Ureter (tissue), 1 donor: ENCODE results near the gene MYO1E. TPM values are rescaled to one million over a fixed set of nuclear protein-coding genes. Genes with fewer than 3 reads are reported as not detected.
"Not testable (repeated sequence)": the region's sequence is repeated elsewhere in the genome, so short reads cannot be mapped to it uniquely, and the experiment has no call there.

Experiments
- DNase-seq: peaks from one replicate; pipeline ENCODE4 v3.0.0-alpha.2; 2020; ENCODE audit warnings: low spot score
- total RNA-seq: library from RNA; stranded (reverse); gene quantifications from one replicate; pipeline ENCODE4 v1.2.4, GENCODE V29; 2023
- donor health status: DM: yes; HTN: yes; CAD: no.

MYO1E gene
- 121 TPM for total RNA-seq

DNA sequence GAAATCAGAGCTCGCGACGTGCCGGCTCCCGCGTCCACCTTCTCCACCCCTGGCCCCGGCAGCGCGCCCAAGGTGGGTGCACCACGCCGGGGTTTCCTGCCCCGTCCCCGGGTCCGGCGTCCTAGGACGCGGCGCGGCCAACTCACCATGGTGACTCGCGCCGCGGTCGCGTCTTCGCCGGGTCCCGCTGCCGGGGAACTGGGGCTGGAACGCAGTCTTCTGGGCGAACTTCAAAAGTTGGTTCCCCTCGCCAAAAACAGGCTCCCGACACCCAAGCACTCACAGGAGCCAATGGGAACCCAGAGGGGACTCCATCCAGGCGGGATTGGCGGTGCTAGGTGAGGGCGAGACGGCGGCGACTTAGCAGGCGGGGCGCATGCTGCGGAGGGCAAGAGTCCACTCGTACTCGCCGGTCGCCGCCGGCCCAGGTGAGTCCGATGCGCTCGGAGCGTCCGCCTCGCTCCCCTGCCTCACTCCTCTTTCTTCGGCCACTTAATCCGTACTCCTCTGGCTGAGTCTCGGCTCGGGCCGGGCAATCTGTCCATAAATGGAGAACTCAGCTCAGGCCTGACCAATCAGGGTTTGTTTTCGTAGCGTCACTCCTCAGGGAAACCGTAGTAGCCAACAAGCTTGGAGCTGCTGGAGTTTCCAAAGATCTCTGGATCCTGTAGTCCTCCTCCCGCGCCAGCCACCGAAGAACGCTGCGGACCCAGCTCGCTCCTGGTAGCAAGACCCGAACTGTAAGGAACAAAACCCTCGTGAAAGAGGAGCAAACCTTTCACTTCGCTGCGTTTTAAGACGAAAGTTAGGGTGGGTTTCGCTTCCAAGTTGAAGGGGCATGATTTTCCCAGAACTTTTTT, at the start of gene MYO1E:
TSS of gene MYO1E (minus strand) at position 520 of the 860 bp plus-strand sequence. CDS start at position 149, 371 bp downstream.
- peak; percentile 93 for DNase-seq

DNA sequence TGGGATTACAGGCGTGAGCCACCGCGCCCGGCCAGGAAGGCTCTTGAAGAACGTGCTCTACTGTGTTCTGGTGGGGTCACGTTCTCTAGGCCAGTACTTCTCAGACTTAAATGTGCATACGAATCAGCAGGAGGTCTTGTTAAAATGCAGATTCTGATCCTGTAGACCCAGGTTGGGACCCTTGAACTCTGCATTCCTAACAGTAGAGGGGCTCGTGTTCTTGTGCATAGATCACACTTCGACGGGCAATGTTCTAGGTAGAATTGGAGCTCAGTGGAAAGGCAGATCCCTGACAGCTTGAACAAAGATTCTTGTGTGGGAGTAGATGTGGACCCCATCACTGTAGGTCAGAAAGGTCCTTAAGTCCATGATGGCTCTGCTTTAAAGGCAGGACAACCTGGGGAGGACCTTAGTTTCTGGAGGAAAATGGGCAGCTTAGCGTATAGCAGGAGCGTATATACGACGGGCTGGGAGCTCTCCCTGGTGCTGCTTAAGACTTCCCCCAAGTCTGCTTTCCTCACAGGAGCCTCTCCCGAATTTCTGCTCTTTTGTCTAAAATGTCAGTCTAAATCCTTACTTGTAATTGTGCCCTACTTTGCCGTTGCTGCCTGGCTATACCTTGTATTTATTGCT, 48.4 kb upstream of the MYO1E start:
- no peak for DNase-seq

DNA sequence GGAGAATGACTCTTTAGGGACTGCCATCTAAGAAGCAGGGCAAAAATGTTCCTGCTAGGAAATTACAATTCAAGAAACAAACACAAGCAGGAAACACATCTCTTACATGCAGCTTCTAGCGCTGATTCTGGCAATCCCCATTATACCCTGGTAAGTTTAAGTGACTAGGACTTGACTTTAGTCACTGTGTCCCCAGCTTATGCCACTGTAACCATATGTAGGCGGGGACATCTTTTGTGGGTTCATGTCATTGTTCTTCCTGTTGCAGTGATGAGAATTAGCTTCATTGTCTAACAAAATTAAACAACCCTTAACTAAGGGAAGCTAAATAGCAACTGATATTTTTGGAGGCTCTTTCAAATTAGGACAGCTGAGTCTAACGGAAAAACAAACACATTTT, 47.4 kb upstream of the MYO1E start:
- DNase-seq: no peak

DNA sequence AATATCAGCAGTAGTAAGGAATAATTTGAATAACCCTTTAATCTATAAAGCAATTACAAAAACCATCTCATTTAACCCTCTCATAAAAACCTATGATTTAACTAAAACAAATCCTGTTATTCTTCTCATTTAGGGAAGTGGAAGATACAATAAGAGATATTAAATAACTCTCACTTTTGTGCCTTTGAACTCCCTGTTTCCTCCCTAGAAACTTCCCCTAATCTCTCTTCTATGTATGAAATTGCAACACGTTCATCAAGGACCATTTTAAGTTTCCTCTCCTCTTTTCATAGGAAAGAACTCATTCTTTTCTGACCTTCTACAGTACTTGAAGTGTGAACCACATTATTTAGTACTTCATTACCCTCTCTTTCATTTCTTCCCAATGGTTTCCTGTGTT, 46.5 kb upstream of the MYO1E start:
- DNase-seq: no peak

DNA sequence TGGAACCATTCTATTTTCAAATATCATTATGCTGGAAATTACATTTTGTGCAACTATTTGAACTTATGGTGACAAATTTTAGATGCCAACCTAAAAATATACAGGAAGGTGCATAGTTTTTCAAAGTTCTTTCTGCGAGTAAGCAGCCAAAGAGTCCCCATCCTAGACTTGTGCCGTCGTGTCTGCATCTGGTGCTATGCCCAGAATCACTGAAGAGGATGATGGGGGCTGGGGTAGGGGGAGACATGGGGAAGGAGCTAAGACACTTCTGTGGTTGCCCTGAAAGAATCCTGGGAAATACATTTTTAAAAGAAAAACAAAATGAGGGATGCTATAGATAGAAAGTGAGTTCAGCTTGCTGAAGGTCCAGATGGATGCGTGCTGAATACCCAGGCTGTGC, 44.1 kb upstream of the MYO1E start:
- no peak for DNase-seq

DNA sequence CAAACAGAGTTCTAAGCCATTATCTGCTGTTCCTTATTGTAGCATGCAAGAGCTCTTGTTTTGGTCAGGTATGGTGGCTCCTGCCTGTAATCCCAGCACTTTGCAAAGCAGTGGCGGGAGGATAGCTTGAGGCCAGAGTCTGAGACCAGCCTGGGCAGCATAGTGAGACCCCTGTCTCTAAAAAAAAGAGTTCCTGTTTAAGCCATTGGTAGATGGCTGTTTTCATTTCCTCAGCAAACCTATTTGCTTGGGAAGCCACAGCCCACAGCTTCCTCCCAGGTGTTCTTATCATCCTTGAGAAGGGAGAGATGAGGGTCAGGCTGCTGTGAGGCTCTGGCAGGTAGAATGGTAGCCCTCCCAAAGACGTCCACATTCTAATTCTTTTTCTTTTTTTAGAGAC, 40.9 kb upstream of the MYO1E start:
- DNase-seq: no peak

DNA sequence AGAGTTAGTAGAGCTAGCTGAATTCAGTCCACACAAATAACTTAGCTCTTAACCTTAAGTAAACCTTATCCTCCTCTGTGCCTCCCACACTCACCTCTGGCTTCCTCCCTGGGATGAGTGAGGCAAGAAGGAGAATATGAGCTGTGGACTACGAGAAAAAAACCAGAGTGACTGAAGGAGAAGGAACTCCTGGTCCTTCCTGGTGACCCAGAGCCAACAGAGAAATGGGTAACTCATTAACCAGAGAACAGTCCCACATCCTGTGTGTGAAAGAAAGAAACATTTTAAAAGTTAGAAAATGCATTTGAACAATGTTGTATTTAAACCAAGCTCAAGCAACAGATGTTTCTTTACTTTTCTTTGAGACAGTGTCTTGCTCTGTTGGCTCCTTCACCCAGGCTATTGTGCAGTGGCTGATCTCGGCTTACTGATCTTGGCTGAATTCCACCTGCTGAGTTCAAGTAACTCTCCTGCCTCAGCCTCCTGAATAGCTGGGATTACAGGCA, 37.8 kb upstream of the MYO1E start:
- no peak for DNase-seq

DNA sequence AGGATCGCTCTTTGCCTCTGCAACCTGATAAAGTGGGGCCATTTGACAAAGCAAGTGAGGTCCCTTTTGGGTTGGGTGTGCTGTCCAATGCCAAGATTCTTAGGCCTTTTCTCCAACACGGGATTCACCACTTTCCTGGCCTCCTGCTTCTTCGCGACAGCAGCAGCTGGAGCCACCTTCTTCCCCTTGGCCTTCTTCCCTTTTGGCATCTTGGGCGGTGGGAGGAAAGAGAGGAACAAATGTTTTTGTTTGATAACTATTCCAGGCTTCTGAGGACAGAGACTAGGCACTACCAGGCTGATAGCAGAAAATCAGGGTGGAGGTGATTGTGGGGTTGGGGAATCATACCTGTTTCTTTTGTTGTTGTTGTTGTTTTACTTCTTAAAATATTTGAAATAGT, 35.3 kb upstream of the MYO1E start:
- no peak for DNase-seq

DNA sequence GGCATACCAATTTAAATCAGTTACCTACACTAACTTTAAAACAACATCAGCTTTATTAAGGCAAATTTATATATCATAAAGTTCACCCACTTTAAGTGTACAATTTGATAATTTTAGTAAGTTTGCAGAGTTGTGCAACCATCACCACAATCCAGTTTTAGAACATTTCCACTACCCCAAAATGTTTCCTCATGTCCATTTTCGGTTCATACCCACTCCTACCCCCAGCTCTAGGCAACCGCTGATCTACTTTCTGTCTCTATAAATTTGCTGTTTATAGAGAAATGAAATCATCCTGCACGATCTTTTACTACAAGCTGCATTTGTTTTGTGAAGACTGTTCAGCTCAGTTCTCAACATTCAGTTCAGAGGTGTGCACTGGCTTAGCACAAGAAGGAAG, 33.8 kb upstream of the MYO1E start:
- DNase-seq: no peak

DNA sequence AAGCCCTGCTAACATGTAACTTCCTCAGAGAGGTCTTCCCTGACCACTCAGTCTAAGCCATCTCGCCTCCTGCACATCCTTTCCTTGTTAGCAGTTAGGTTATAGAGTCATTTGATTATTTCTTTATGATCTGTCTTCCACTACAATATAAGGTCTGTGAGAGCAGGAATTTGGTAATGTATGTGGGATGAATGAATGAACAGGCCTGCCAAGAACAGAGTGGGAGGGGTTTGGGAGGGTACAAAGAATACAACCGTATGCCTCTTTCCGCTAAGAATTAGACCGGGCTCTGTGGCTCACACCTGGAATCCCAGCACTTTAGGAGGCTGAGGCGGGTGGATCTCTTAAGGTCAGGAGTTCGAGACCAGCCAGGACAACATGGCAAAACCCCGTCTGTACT, 32.4 kb upstream of the MYO1E start:
- DNase-seq: no peak

DNA sequence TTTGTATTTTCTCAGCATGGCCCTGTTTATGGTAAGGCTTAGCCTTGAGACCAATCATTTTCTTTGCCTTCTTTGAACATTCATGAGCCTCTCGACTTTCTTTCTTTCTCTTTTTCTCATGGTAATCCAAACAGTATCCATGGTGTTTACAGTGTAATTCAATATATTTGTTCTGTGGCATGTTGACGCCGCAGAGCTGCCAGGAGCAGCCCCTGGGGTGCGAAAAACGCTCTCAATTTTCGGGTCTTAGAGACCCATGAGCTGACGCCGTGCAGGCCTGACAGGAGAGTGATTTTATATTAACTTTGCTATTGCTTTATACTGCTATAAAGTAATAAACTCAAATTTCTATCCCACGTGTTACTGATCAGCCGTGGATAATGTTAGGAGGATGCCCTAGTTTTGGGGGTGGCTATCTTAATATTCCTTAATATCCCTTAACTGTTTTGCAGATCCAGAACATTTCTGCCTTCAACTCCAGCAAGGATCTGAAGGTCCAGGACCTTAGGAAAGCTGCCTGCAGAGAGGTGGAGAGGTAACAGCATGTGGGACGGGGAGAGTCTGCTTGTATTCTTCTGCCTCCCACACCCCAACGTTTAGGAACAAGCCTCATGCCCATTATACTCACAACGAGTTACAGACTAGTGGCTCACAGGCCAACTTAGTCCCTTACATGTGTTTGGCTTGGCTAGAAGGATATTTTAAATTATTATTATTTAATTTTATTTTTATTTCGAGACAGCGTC, 29.3 kb upstream of the MYO1E start:
- DNase-seq: no peak

DNA sequence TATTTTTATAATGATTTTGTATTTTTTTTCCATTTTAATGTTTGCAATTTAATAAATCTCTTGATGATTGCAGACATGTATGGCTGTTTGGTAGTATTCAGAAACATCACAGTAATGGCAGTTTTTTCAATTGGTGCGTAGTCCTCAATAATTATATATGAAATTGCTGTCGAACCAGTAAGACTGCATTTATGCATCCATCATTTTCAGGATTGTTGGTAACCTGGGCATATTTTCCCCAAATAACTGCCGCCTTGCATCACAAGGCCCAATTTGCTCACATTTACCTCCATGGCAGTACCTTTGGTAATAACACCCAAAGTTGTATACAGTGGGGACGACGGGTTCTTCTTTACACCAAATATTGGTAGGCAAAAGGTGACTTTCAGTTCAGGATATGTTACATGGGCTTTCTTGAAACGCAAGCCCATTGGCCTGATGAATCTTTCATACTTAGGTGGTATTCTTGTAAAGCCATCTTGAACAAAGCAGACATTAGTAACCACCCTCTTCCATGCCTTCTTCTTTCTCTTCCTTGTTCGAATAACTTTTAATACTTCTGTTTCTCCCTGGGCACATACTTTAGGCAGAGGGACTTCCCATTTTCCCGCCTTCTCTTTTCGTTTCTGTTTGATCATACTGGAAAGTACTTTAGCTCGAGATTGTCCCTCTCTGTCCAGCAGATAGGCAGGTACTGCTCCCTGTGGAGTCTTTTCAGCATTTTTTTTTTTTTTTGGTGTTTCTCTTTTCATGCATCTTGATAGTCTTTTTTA, 28.6 kb upstream of the MYO1E start:
- DNase-seq: not testable (repeated sequence)

DNA sequence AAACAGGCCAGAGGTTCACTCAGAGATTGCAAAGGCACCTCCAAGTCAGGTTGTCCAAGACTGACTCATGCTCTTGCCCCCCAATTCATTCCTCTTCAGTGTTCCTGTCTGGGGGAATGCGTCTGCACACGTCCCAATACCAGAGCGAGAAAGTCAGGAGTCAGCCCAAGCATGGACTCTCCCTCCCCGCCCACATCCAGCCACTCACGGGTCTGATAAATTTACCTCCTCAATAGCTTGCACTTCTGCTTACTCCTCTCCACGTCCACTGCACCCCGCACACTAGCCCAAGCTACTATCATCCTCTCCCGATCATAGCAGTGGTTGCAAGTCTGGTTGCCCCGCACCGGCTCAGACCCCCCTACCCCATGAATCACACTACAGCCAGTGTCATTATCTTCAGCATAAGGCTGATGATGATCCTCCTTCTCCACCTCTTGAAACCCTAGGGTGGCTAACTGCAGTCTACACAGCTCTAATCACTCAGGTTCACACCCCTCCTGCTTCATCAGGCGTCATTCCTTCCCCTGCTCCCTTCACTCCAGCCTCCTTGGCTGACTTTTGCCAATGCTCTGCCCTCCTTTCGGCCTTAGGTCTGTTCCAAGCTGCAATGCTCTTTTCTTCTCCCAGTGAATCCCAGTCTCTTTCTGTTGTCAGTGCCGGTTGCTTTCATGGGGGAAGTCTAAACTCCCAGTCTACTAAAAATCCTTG, 27.6 kb upstream of the MYO1E start:
- DNase-seq: no peak

DNA sequence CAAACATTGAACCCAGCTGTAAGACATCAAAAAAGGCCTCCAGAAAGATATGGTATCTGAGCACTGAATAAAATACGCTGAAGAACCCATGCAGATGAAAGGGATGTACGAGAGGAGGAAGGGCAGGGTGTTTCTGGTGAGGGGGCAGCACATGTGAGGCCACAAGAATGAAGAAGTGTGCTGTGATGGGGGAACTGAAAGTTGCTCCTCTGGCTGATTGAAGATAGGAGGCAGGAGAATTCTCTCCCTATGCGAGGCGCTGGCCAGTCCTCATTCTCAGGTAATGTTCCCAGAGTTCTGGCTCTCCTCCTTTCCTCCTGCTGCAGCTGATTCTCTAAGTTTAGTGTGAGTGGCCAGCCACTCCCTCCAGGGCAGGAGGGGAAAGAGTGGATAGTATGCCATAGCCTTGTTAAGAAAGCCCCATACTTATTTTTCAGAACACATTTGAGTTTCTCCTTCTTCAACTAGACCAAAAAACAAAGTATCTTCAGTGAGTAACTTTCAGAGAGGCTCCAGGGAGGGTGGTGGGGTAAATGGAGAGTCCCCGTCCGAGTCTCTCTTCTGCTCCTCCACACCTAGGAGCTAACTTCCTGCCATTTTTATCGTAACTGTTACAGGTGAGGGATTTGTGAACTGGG, 26.9 kb upstream of the MYO1E start:
- DNase-seq: no peak

DNA sequence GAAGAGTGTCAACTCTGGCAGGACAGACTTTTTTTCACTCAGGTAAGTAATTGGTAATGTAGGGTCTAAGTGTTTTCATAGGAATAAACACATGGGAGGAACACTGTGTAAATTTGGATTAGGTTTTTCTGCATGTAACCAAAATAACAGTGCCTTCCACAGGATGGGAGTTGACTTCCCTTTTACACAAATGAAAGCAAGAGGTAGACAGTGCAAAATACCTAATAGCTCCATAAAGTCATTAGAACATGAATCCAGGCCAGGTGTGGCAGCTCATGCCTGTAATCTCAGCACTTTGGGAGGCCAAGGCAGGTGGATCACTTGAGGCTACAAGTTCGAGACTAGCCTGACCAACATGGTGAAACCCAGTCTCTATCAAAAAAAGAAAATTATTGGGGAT, 25.5 kb upstream of the MYO1E start:
- no peak for DNase-seq

DNA sequence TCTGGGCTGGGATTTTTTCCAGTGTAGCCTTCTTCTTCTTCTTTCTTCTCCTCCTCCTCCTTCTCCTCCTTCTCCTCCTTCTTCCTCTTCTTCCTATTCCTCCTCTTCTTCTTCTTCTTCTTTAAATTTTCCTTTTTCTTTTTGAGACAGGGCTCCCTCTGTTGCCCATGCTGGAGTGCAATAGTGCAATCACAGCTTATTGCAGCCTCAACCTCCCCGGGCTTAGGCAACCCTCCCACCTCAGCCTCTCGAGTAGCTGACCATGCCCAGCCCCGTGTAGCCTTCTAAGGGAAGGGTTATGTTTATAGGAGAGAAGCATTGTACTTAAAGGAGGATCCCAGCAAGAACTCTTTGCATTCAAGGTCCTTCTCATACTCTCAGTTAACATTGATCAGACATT, 24.0 kb upstream of the MYO1E start:
- no peak for DNase-seq

DNA sequence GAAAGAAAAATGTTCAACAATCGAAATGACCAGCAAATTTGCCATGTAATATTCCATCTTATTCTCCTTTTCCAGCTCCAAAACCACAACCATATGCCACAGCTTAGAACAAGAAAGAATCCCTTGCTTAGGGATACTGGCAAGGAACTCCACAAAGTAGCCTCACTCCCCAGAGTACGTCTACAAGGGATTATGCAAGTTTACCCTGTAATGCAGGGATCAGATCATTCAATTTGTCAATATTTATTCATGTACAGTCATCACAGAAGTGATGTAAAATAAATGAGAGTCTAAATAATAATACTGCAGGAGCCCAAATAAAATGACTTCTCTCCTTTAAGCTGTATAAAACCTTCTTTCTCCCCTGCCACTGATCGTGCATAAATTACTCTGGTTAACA, 23.5 kb upstream of the MYO1E start:
- DNase-seq: no peak

DNA sequence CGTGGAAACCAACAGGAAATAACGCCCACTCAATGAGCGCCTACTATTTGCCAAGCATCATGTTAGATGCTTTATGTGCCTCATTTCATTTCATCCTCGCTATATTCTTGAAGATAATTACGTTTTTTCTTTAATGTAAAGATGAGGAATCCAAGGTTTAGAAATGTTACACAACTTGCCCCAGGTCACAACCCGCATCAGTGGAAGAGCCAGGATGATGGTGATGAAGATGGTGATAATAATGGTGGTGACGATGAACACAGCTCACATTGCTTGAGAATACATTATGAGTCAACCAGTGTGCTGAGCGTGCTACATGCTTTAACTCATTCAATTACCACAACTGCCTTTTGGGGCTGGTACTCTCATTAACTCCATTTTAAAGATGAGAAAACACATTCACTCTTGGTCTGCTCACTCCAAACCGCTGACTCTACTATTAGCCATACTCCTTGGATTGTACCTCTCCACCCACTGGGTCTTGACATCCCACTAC, 21.5 kb upstream of the MYO1E start:
- DNase-seq: no peak

DNA sequence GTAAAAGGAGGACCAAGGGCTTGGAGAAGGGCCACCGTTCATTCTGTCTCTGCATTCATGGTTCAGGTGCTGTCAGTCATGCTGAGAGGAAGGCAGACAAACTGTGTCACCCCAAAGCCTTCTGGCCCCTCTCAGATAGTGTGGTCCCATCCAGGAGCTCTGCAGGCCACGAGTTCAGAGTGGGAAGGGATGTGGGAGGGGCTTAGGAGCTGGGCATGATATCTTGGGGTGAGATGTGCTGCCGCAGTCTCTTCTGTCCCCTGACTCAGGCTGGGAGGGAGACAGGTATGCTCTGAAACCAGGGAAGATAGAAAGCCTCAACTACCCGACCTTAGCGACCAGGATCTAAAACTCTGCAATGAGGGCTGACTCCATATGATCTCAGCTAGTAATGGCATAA, 19.6 kb upstream of the MYO1E start:
- DNase-seq: no peak

DNA sequence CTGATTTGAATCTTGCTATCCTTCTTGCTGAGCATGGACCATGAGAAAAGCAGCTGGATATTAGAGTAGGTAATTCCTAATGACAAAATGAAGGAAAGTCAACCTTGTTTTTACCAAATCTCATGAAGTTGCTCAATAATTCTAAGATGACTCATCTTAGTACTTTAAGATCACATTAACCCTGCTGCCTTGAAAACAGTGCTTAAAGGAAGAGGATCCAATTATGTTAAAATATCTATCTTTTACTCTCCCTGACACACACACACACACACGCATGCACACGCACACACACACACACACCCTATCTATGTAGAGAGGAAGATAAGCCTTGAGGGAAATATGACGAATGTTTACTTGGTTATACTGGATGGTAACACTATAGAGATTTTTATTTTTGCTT, 16.0 kb upstream of the MYO1E start:
- no peak for DNase-seq
